ENCODE data around the gene POLH. TPM values are rescaled to one million over a fixed set of nuclear protein-coding genes. Genes with fewer than 3 reads are reported as not detected.

Gene POLH
- polyA plus RNA-seq, 1 of the 3 experiments (the other 2 are of a cell fraction): 11.5 TPM

DNA sequence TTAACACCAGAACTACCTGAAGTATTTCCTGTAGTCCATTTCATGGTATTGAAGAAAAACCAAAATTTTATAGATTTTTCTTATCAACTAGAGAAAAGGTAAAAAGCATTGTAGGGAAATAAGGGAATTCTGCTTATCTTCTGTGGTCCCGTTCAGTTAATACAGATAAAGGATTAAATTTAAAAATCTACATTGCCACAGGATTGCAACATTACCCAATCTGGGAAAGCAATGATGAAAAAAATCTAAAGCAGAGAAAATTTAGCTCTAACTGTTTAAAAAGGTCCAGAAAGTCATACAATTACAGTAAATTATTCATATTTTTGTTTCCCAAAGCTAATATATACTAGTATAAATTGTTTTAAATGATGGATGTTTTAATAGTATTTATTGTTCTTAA lies 18.0 kb downstream of the POLH start:
- 94% methylated on average over 1 of the region's 1 CpG for WGBS (ENCODE audit: low lambda C conversion rate)
- Histone ChIP-seq H3K4me3 (ENCODE audit: low read depth in 2 of 2, low read length in 1 of 2) (no peak overlapping the region), H3K4me2 (no peak overlapping the region), H3K27me3 (ENCODE audit: insufficient read depth) (no peaks in the 10 kb centered on the region), H3K9me2 (no peaks in the 10 kb centered on the region), H3K9ac (no peak overlapping the region), H3K27ac (ENCODE audit: low read depth in 2 of 2, low read length in 1 of 2) (no peak overlapping the region), H3K36me3 (replicated peaks in 1 of 2; ENCODE audit: control insufficient read depth in 1 of 2, insufficient read depth in 2 of 2, low read length in 1 of 2) (peaks cover 16 to 70% of the 10 kb centered on the region in 2 experiments), H3F3A (replicated peaks; ENCODE audit: insufficient read depth) (peaks cover 15% of the 10 kb centered on the region), H4K20me1 (ENCODE audit: insufficient read depth) (no peaks in the 10 kb centered on the region), H2AFZ (ENCODE audit: low read depth) (no peak overlapping the region), H3K9me3 (no peaks in the 10 kb centered on the region), H3K79me2 (ENCODE audit: insufficient read depth) (peaks cover 62% of the 10 kb centered on the region), H3K4me1 (ENCODE audit: control insufficient read depth in 1 of 2, insufficient read depth in 2 of 2, low read depth in 1 of 2, low read length in 1 of 2) (no peaks in the 10 kb centered on the region)
- POLR2A ChIA-PET: no interaction called here
- no peak for DNase-seq
- CTCF ChIA-PET: interaction anchor here (1.5 to 4.9 kb wide), 2 partner anchors 13 to 15 kb away, joined by 3 to 28 read pairs; no protein-coding TSS in a partner anchor
- TF ChIP-seq RCOR1 (IDR thresholded peaks at IDR 0.05; ENCODE audit: low read length): no peak
- TF ChIP-seq SIN3A (IDR thresholded peaks at IDR 0.05; ENCODE audit: borderline replicate concordance, low read depth, low read length): no peak
- TF ChIP-seq, protein P1, sequence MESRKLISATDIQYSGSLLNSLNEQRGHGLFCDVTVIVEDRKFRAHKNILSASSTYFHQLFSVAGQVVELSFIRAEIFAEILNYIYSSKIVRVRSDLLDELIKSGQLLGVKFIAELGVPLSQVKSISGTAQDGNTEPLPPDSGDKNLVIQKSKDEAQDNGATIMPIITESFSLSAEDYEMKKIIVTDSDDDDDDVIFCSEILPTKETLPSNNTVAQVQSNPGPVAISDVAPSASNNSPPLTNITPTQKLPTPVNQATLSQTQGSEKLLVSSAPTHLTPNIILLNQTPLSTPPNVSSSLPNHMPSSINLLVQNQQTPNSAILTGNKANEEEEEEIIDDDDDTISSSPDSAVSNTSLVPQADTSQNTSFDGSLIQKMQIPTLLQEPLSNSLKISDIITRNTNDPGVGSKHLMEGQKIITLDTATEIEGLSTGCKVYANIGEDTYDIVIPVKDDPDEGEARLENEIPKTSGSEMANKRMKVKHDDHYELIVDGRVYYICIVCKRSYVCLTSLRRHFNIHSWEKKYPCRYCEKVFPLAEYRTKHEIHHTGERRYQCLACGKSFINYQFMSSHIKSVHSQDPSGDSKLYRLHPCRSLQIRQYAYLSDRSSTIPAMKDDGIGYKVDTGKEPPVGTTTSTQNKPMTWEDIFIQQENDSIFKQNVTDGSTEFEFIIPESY (IDR thresholded peaks at IDR 0.05; ENCODE audit: borderline replicate concordance, low read depth): no peak
- TF ChIP-seq YY1 (IDR thresholded peaks at IDR 0.05; ENCODE audit: low read depth): no peak
- no peak for TF ChIP-seq TAF1 (IDR thresholded peaks at IDR 0.05; ENCODE audit: borderline replicate concordance, low read depth, low read length)
- TF ChIP-seq FOXM1 (IDR thresholded peaks at IDR 0.05; ENCODE audit: low read depth): no peak
- no peak for TF ChIP-seq CHD2 (IDR thresholded peaks at IDR 0.05; ENCODE audit: low read length, partially characterized antibody)
- no peak for TF ChIP-seq NRF1 (IDR thresholded peaks at IDR 0.05; ENCODE audit: low read depth, low read length)
- no peak for TF ChIP-seq GATA2 (CRISPR knock-in tag; IDR thresholded peaks at IDR 0.05)
- TF ChIP-seq POLR2AphosphoS5 (IDR thresholded peaks at IDR 0.05; ENCODE audit: low read depth, low read length): no peak
- no peak for TF ChIP-seq PBX3 (IDR thresholded peaks at IDR 0.05)
- no peak for TF ChIP-seq MXI1 (IDR thresholded peaks at IDR 0.05; ENCODE audit: low read depth, low read length)
- no peak for TF ChIP-seq TEAD4 (IDR thresholded peaks at IDR 0.05; ENCODE audit: borderline replicate concordance, insufficient read depth)
- TF ChIP-seq RFX5 (IDR thresholded peaks at IDR 0.05; ENCODE audit: low read length): no peak
- TF ChIP-seq CTCF (IDR thresholded peaks at IDR 0.05): no peak
- no peak for TF ChIP-seq EZH2phosphoT487 (IDR thresholded peaks at IDR 0.05; ENCODE audit: borderline replicate concordance, low read depth)
- TF ChIP-seq, protein P2, sequence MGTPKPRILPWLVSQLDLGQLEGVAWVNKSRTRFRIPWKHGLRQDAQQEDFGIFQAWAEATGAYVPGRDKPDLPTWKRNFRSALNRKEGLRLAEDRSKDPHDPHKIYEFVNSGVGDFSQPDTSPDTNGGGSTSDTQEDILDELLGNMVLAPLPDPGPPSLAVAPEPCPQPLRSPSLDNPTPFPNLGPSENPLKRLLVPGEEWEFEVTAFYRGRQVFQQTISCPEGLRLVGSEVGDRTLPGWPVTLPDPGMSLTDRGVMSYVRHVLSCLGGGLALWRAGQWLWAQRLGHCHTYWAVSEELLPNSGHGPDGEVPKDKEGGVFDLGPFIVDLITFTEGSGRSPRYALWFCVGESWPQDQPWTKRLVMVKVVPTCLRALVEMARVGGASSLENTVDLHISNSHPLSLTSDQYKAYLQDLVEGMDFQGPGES (IDR thresholded peaks at IDR 0.05; ENCODE audit: low read depth, low read length): no peak

Data from SK-N-SH (cell line).